SK-N-SH treated with all-trans-retinoic acid at 6 μM for 48 hours (cell line): ENCODE results near the gene SHISAL2B.

Experiments used
- ISL1 ChIP-seq: fragments of 250-450 bp; sonication (Bioruptor Pico); IDR thresholded peaks from 2 replicates; pipeline ENCODE4 v2.1.2; 2022; ENCODE audit warnings: mild to moderate bottlenecking, moderate library complexity
- TOX ChIP-seq: fragments of 250-450 bp; sonication (Bioruptor Pico); IDR thresholded peaks from 2 replicates; pipeline ENCODE4 v1.8.0; 2021; ENCODE audit warnings: mild to moderate bottlenecking, moderate library complexity, borderline replicate concordance
- ZNF70 ChIP-seq: fragments of 450-650 bp; formaldehyde crosslinking; IDR thresholded peaks from 2 replicates; pipeline ENCODE4 v1.5.0; 2020; ENCODE audit warnings: mild to moderate bottlenecking, moderate library complexity
- TF ChIP-seq, protein P1 (sequence below): fragments of 250-450 bp; sonication (Bioruptor Pico); IDR thresholded peaks from 2 replicates; pipeline ENCODE4 v1.8.0; 2020; ENCODE audit warnings: mild to moderate bottlenecking, moderate library complexity, borderline replicate concordance

DNA sequence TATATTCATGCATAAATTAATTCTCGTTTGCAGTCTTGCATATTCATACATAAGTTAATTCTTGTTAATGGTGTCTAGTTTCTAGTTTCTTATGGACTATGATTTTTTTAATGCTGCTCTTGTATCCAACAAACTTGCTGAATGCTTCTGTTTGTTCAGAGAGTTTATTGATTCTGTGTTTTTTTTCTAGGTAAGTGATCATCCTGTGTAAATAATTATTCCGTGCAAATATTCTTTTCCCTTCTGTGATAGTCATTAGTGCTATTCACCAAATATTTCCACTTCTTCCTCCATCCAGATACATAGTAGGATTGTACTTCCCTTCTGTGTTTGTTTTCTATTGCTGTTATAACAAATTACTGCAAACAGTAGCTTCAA lies 35.8 kb upstream of the SHISAL2B start:
- TF ChIP-seq, protein P1, sequence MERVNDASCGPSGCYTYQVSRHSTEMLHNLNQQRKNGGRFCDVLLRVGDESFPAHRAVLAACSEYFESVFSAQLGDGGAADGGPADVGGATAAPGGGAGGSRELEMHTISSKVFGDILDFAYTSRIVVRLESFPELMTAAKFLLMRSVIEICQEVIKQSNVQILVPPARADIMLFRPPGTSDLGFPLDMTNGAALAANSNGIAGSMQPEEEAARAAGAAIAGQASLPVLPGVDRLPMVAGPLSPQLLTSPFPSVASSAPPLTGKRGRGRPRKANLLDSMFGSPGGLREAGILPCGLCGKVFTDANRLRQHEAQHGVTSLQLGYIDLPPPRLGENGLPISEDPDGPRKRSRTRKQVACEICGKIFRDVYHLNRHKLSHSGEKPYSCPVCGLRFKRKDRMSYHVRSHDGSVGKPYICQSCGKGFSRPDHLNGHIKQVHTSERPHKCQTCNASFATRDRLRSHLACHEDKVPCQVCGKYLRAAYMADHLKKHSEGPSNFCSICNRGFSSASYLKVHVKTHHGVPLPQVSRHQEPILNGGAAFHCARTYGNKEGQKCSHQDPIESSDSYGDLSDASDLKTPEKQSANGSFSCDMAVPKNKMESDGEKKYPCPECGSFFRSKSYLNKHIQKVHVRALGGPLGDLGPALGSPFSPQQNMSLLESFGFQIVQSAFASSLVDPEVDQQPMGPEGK: no peak
- TF ChIP-seq TOX: no peak
- TF ChIP-seq ISL1 (CRISPR knock-in tag): no peak
- no peak for TF ChIP-seq ZNF70 (CRISPR knock-in tag)
